ENCODE results near the gene PPP1R9A.
A peak's percentile ranks its signal among the peaks of the same experiment; 100 is the strongest.

The PPP1R9A gene

GRCh38 chr7:94901981-94902380, 5.4 kb upstream of the PPP1R9A start:
- no peak for DNase-seq (ENCODE audit: extremely low spot score)
- no peak for TF ChIP-seq L3MBTL2 (conservative IDR thresholded peaks at IDR 0.05)
- no peak for TF ChIP-seq LEF1 (IDR thresholded peaks at IDR 0.05; ENCODE audit: borderline replicate concordance)
- no peak for TF ChIP-seq CTBP1 (IDR thresholded peaks at IDR 0.05; ENCODE audit: borderline replicate concordance)
- no peak for TF ChIP-seq ZNF384 (IDR thresholded peaks at IDR 0.05)
- TF ChIP-seq NFRKB (IDR thresholded peaks at IDR 0.05): no peak
- TF ChIP-seq SP1 (IDR thresholded peaks at IDR 0.05): no peak
- no peak for TF ChIP-seq FOXM1 (IDR thresholded peaks at IDR 0.05; ENCODE audit: borderline replicate concordance)
- no peak for TF ChIP-seq FOXA1 (IDR thresholded peaks at IDR 0.05)
- no peak for TF ChIP-seq FOXK2 (IDR thresholded peaks at IDR 0.05)
- no peak for TF ChIP-seq HDGF (IDR thresholded peaks at IDR 0.05; ENCODE audit: borderline replicate concordance)
- POLR2A ChIA-PET: interaction anchor here (1.5 kb wide), 1 partner anchor 246 kb away, joined by 4 read pairs; the partner anchor contains the start of gene SGCE
- CTCF ChIA-PET: no interaction called here

DNA sequence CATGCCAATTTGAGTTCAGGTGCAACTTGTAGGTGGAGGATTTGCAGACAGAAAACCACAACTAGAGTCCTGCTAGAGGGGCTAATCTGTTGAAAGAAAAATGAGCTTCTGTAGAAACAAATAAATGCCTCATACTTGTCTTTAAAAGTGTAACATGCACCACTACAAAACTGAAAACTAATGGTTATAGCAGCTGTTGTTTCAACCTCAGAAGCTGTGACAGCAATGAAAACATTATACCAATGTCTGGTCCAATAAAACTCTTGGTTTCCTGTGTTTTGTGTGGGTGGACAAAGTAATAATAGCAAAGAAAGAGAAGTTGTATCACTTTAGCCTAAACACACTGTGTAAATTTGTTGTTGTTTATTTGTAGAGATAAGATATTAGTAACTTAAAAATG, 3.4 kb upstream of the PPP1R9A start:
- no peak for TF ChIP-seq SP1 (IDR thresholded peaks at IDR 0.05)
- TF ChIP-seq SUZ12 (IDR thresholded peaks at IDR 0.05): no peak
- no peak for TF ChIP-seq L3MBTL2 (conservative IDR thresholded peaks at IDR 0.05)
- no peak for TF ChIP-seq FOXK2 (IDR thresholded peaks at IDR 0.05)
- TF ChIP-seq HDGF (IDR thresholded peaks at IDR 0.05; ENCODE audit: borderline replicate concordance): no peak
- TF ChIP-seq CTBP1 (IDR thresholded peaks at IDR 0.05; ENCODE audit: borderline replicate concordance): no peak
- TF ChIP-seq FOXA1 (IDR thresholded peaks at IDR 0.05): no peak
- TF ChIP-seq BHLHE40 (IDR thresholded peaks at IDR 0.05; ENCODE audit: borderline replicate concordance): no peak
- ChIA-PET CTCF (no interaction called here), POLR2A (no interaction called here)
- no peak for DNase-seq (ENCODE audit: extremely low spot score)

DNA sequence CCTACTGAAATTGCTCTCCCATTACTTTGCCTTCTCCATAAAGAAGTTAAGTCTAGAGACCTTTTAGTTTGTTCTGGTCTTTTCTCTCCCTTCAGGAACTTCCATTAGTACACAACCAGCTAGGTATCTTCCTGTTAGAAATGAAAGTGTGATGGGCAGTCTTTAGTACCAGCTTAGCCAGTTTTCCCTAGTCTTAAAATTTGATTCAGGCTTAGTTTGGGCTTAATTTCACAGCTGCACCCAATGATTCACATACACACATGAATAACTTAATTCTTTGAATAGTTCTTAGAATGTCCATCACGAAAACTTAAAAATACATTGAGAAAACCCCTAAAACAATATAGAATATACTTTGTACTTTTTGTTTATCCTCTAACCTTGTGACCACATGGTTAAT, 2.4 kb upstream of the PPP1R9A start:
- POLR2A ChIA-PET: no interaction called here
- no peak for TF ChIP-seq ARNT (IDR thresholded peaks at IDR 0.05)
- no peak for TF ChIP-seq BHLHE40 (IDR thresholded peaks at IDR 0.05; ENCODE audit: borderline replicate concordance)
- no peak for TF ChIP-seq FOXM1 (IDR thresholded peaks at IDR 0.05; ENCODE audit: borderline replicate concordance)
- CTCF ChIA-PET: no interaction called here
- no peak for DNase-seq (ENCODE audit: extremely low spot score)

DNA sequence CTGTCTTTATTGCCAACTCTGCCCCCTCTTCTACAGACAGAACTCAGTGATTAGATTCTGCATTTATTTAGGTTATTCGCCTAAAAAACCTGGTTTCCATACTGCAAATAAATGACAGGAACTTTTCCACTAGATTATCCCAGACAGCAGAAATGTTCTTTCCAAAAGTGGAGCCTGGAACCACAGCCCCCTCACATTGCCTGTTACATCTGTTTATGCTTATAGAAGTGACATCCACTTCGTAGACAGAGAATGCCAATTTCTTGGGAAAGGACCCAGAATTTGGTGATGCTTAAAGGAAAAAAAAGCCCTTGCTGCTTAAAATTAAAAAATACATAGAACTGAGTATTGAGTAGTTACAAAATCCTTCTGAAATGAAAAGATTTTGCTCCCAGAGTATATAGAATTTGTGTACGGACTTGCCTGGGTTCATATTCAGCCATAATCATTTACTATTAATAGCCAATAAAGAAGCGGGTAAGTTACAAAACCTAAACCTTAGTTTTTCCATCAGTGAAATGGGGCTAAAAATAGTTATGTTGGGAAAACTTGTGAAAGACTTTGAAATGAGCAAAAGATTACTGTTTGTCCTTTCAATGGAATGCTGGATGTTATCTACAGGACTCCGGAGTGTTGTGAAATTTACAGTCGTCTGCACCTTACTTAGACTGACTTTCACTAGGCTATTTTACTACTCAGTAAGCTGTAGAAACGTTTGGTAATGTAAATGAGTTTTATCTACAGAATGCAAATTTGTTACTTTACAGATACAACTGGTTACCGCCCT, 1.1 kb upstream of the PPP1R9A start:
- POLR2A ChIA-PET: no interaction called here
- TF ChIP-seq LEF1 (IDR thresholded peaks at IDR 0.05; ENCODE audit: borderline replicate concordance) (no peak), HDGF (IDR thresholded peaks at IDR 0.05; ENCODE audit: borderline replicate concordance) (no peak), ARNT (IDR thresholded peaks at IDR 0.05) (no peak), FOXK2 (IDR thresholded peaks at IDR 0.05) (no peak), L3MBTL2 (conservative IDR thresholded peaks at IDR 0.05) (no peak), ZNF384 (IDR thresholded peaks at IDR 0.05) (no peak), FOXM1 (IDR thresholded peaks at IDR 0.05; ENCODE audit: borderline replicate concordance) (no peak), ELF4 (IDR thresholded peaks at IDR 0.05) (no peak), BHLHE40 (IDR thresholded peaks at IDR 0.05; ENCODE audit: borderline replicate concordance) (no peak), NFRKB (IDR thresholded peaks at IDR 0.05) (no peak), SUZ12 (IDR thresholded peaks at IDR 0.05) (no peak), SP1 (IDR thresholded peaks at IDR 0.05) (no peak), FOXA1 (IDR thresholded peaks at IDR 0.05) (no peak), TARDBP (IDR thresholded peaks at IDR 0.05) (no peak), CTBP1 (IDR thresholded peaks at IDR 0.05; ENCODE audit: borderline replicate concordance) (no peak)
- TF ChIP-seq, protein P1, sequence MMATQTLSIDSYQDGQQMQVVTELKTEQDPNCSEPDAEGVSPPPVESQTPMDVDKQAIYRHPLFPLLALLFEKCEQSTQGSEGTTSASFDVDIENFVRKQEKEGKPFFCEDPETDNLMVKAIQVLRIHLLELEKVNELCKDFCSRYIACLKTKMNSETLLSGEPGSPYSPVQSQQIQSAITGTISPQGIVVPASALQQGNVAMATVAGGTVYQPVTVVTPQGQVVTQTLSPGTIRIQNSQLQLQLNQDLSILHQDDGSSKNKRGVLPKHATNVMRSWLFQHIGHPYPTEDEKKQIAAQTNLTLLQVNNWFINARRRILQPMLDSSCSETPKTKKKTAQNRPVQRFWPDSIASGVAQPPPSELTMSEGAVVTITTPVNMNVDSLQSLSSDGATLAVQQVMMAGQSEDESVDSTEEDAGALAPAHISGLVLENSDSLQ (IDR thresholded peaks at IDR 0.05): no peak
- no peak for DNase-seq (ENCODE audit: extremely low spot score)
- CTCF ChIA-PET: no interaction called here

DNA sequence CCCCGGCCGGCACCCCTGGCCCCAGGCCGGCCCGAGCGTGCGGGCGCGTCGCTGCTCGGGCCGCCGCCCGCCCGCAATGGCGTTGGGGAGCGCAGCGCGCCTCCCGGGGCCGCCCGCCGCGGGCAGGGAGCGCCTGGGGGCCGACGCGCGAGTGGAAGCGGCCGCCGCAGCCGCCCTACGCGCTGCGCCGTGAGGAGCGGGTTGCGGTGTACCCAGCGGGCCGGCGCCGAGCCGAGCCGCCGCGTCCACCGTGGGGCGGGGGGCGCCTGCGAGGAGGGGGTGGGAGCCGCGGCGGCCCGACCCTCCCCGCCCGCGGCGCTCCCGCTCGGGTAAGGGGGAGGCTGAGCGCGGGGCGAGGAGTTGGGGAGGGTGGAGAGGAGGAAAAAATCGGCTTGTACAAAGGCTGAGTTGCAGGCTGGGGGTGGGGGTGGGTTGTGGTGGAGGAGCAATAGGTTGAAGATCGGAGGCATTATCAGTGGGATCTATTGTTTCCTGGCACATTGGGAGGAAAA, 473 bp downstream of the PPP1R9A start:
- ChIA-PET POLR2A (no interaction called here), CTCF (interaction anchor here (0.6 kb wide), 2 partner anchors 519 to 620 kb away, joined by 3 read pairs; no protein-coding TSS in a partner anchor)
- DNase-seq (ENCODE audit: extremely low spot score): peak; percentile 51
- no peak for TF ChIP-seq BHLHE40 (IDR thresholded peaks at IDR 0.05; ENCODE audit: borderline replicate concordance)
- no peak for TF ChIP-seq SP1 (IDR thresholded peaks at IDR 0.05)
- no peak for TF ChIP-seq ELF4 (IDR thresholded peaks at IDR 0.05)
- no peak for TF ChIP-seq FOXK2 (IDR thresholded peaks at IDR 0.05)
- TF ChIP-seq CTBP1 (IDR thresholded peaks at IDR 0.05; ENCODE audit: borderline replicate concordance): no peak
- TF ChIP-seq ARNT (IDR thresholded peaks at IDR 0.05): no peak
- TF ChIP-seq L3MBTL2 (conservative IDR thresholded peaks at IDR 0.05): no peak
- no peak for TF ChIP-seq NFRKB (IDR thresholded peaks at IDR 0.05)
- no peak for TF ChIP-seq SUZ12 (IDR thresholded peaks at IDR 0.05)

DNA sequence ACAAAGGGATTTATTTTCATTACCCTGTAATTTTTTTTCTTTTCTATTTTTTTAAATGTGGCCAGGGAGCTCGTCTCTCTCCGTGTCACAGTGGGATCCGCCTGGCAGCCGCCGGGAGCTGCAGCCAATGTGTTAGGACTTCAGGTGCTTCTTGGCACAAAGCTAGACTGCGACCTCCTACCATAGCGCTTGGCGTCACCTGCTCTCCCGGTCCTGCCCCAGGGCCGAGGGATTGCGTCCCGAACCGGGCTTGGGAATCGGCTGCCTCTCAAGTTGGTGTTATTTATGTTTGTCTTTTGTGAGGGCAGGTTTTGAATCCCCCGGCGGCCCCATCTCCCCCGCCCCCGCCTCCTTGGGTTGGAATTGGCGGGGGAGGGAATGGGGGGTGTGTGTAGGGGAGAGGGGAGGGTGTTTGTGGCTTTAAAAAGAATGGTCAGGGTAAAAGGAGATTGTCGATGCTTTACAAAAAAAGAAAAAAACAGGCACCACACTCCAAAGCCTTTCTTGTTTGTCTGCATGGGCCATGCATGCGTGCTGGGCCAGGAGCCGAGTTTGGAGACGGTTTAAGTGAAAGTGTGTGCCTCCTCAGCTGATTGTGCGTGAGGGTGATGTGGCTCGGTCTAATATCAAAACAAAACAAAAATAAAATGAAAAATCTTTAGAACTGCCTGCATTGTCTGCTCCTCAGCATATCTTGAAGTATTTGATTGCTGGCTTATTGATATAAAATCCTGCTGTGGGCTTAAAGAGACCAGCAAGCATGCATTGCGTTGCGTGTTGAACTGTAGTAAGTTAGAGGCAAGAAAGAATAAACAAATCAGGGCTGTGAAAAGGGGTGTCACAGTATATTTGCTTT, 1.2 kb downstream of the PPP1R9A start:
- peak; percentile 42 for DNase-seq (ENCODE audit: extremely low spot score)
- POLR2A ChIA-PET: no interaction called here
- no peak for TF ChIP-seq ZNF384 (IDR thresholded peaks at IDR 0.05)
- TF ChIP-seq TARDBP (IDR thresholded peaks at IDR 0.05): no peak
- no peak for TF ChIP-seq SP1 (IDR thresholded peaks at IDR 0.05)
- CTCF ChIA-PET: interaction anchor here (0.6 kb wide), 2 partner anchors 519 to 619 kb away, joined by 3 read pairs; no protein-coding TSS in a partner anchor

DNA sequence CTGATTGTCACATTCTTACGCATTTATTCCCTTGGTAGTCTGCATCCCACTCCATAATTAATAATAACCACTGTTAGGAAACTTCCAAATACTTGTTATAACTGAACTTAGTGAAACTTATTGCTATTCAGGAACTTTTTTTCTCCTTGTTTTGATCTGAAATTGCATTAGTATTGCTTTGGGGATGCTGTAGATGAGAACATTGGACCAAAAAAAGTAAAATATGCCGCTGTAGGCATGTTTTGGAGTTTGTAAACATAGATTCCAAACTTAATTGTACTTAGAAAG, 1.7 kb downstream of the PPP1R9A start:
- DNase-seq (ENCODE audit: extremely low spot score): no peak
- POLR2A ChIA-PET: no interaction called here
- CTCF ChIA-PET: no interaction called here
- TF ChIP-seq ARNT (IDR thresholded peaks at IDR 0.05) (no peak), NFRKB (IDR thresholded peaks at IDR 0.05) (no peak), TARDBP (IDR thresholded peaks at IDR 0.05) (no peak), CTBP1 (IDR thresholded peaks at IDR 0.05; ENCODE audit: borderline replicate concordance) (no peak), L3MBTL2 (conservative IDR thresholded peaks at IDR 0.05) (no peak), SP1 (IDR thresholded peaks at IDR 0.05) (no peak)

Data from HEK293T (cell line).